Measurements from ENCODE around the gene ISG20L2.

DNA sequence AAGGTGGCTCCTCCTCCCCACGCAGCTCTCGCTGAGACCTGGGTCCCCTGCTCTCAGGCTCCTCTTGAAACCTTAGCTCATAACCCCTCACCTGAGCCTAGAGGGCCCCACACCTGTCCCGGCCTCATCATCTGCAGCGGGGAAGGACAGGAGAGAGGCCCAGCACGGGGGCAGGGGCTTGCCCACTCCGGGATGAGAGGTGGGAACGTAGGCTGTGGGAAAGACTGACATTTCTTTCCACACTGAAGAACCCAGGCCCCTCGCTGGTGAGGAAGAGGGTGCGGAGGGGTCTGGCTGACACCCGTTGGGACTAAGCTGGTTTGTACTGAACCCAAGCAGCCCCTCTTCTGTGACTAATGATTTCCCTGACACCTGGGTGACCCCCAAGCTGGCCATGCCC, 37.4 kb downstream of the ISG20L2 start:
- no peak for TF ChIP-seq CTCF (IDR thresholded peaks at IDR 0.05; ENCODE audit: low read length)
- TF ChIP-seq EZH2 (optimal IDR thresholded peaks at IDR 0.05; ENCODE audit: low read depth, low read length), result no peak

All from MM.1S (cell line).